NCI-H2081 (cell line): Measurements from ENCODE around the gene ARTN.

Experiments
- DNase-seq, 2 experiments: peaks; one replicate each; lab custom pipeline; 2025; lab: John Stamatoyannopoulos, UW

The ARTN gene

GRCh38 chr1:43947874-43948437 is 14.4 kb downstream of the ARTN start:
- peak in 1 of 2 experiments; percentile 24 for DNase-seq

DNA sequence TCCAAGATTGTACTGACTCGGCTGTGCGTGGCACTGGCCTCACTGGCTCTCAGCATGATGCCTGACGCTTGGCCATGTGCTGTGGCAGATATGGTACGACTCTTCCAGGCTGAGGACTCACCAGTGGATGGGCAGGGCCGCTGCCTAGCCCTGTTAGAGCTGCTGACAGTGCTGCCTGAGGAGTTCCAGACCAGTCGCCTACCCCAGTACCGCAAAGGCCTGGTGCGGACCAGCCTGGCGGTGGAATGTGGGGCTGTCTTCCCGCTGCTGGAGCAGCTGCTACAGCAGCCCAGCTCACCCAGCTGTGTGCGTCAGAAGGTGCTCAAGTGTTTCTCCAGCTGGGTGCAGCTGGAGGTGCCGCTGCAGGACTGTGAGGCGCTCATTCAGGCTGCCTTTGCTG is 16.1 kb downstream of the ARTN start:
- no peak for DNase-seq

GRCh38 chr1:43951021-43951985 is 17.7 kb downstream of the ARTN start:
- DNase-seq = no peak

GRCh38 chr1:43952731-43953346 is 19.2 kb downstream of the ARTN start:
- DNase-seq = peak in 1 of 2 experiments; percentile 36

- DNase-seq = no peak
Measured at GRCh38 chr1:43953361-43953760, 19.8 kb downstream of the ARTN start.

DNA sequence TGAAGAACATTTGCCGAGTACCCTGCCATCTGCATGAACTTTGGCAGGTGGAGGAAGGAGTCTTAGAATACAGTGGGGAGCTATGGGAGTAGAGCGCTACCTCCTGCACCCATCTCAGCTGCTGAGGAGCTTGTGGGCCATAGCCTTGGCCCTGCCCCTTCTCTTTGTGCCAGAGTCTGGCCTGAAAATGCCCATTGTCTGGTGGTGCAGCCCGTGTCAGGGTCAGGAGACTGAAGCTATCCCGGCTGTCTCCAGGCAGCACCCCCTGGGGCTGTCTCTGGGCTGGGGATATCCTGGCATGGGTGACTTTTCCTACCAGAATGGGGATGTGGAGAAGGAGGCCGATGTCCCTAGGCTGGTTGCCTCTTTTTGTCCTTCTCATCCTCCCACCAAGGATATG is 20.4 kb downstream of the ARTN start:
- DNase-seq = no peak

- no peak for DNase-seq
Measured at GRCh38 chr1:43956234-43956633, 22.6 kb downstream of the ARTN start.

DNA sequence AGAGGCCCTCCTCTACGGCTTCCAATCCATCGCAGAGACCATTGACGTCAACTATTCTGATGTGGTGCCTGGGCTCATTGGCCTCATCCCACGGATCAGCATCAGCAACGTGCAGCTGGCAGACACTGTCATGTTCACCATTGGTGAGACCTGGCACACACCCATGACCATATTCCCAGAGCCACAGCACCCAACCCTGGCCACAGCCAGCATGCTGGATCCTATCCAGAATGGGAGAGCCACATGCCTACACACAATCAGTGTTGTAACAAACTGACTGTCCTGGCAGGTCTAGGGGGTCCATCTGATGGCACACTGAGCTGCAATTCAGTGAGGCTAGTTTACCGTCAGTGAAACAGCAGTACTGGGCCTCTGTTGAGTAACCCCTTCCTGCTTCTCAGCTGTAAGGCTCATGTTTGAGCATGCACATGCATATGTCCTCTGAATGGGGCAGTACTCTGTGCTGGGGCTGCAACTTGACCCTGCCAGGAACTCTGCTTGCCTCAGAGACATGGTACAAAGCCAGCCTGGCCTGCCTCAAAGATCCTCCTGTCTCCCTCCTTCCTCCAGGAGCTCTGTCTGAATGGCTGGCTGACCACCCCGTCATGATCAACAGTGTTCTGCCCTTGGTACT is 23.9 kb downstream of the ARTN start:
- no peak for DNase-seq

- DNase-seq = no peak
Measured at GRCh38 chr1:43958351-43959255, 25.0 kb downstream of the ARTN start.

DNA sequence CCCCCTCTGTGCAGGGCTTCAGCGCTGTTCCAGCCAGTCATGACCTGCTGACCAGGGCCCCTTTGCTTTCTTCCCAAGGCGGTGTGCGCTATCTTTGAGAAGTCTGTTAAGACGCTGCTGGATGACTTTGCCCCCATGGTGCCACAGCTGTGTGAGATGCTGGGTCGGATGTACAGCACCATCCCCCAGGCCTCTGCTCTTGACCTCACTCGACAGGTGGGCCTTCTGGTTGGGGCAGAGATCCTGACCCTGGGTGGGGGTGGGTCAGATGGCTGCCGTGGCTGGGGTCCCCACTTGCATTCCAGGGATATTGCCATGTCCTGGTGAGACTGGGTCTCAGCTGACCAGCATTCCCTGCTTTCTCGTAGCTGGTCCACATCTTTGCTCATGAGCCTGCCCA is 27.2 kb downstream of the ARTN start:
- DNase-seq = no peak

GRCh38 chr1:43961692-43962091 is 28.1 kb downstream of the ARTN start:
- no peak for DNase-seq

GRCh38 chr1:43962324-43962723 is 28.7 kb downstream of the ARTN start:
- DNase-seq = no peak

DNA sequence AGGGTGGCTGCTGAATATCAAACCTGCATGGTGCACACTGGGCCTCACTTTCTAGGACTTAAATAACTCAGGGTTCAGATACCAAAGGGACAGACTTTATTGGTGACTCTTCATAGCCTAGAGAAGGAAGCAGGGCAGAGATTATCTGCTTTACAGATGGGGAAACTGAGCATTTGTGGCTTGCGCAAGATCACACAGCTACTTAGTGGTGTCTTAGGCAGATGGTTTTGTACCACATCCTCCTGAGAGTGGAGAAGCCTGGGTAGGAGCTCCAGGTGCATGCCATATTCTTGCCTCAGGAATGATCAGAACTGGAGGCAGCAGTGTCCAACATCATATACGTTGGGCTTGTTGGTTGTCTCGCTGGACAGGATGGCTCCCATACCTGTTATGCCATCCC is 29.4 kb downstream of the ARTN start:
- no peak for DNase-seq

GRCh38 chr1:43963890-43964289 is 30.3 kb downstream of the ARTN start:
- no peak for DNase-seq

- DNase-seq = no peak
Measured at GRCh38 chr1:43965316-43965715, 31.7 kb downstream of the ARTN start.

DNA sequence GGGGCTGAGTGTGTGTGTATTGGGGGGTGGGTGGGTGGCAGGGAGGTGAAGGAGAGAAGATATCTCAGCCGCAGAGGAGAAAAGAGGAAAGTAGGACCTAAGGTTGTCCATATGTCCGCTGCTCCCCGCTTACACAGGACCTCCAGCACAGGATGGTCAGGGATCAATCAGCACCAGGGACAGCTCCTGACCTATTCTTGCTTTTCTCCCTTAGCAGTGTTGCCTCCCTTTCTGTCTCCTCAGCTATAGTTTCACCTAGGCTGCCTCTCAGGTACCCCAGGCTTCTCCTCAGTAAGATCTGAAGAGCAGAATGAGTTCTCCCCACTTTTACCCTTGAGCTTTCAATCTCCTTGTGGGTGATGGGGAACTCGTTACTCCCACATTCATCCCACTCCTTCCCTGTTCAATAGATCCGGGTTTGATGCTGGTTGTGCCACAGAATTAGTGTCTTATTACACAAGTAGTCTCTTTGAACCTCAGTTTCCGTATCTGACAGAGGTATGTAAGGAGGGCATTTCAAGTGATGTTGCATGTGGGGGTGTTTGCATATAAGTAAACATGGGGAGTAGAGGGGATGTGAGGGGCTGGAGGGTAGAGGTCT is 34.8 kb downstream of the ARTN start:
- DNase-seq = no peak

DNA sequence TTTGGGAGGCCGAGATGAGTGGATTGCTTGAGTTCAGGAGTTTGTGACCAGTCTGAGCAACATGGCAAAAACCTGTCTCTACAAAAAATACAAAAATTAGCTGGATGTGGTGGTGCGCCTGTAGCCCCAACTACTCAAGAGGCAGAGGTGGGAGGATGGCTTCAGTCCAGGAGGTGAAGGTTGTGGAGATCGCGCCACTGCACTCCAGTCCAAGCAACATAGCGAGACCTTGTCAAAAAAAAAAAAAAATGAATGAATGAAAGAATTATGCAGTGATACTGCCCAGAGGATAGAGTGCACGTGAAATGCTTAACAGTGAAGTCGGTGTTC is 35.8 kb downstream of the ARTN start:
- DNase-seq = no peak

- DNase-seq = peak; percentile 99 to 100
Measured at GRCh38 chr1:43969746-43970466, 36.3 kb downstream of the ARTN start, which contains the start of gene DPH2. Gene DPH2, plus strand, starts transcription at chr1:43970010. Its CDS starts 166 bp downstream, at chr1:43970176.

GRCh38 chr1:43970502-43970901 is 36.9 kb downstream of the ARTN start:
- no peak for DNase-seq

DNA sequence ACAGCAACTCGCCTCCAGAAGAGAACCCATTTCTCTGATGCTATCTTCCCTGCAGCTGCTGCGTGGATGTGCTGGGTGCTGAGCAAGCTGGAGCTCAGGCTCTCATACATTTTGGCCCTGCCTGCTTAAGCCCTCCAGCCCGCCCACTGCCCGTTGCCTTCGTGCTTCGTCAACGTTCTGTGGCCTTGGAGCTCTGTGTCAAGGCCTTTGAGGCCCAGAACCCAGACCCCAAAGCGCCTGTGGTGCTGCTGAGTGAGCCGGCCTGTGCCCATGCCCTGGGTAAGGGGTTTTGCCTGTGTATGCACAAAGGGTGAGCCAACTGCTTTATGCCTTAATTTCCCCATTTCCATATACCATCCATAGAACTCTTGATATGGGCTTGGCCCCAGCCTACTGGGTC is 37.3 kb downstream of the ARTN start:
- no peak for DNase-seq
